Sigmoid colon (tissue), 4 donors: ENCODE measurements around the gene ZBED4.

Experiments
- POLR2AphosphoS5 ChIP-seq, 4 donors: sonication (generic); formaldehyde crosslinking; IDR thresholded peaks; one replicate each; pipeline ENCODE4 v1.6.1; 2017; ENCODE audit warnings: antibody characterized with exemption in 4 of 4
- TF ChIP-seq, protein P1 (sequence below), 4 experiments: fragments of 450-650 bp in 3 of 4; fragments of 200-600 bp in 1 of 4; IDR thresholded peaks; one replicate each; pipeline ENCODE4 v1.5.1; 2016 to 2019; ENCODE audit warnings: antibody characterized with exemption in 4 of 4, mild to moderate bottlenecking in 3 of 4, moderate library complexity in 2 of 4

DNA sequence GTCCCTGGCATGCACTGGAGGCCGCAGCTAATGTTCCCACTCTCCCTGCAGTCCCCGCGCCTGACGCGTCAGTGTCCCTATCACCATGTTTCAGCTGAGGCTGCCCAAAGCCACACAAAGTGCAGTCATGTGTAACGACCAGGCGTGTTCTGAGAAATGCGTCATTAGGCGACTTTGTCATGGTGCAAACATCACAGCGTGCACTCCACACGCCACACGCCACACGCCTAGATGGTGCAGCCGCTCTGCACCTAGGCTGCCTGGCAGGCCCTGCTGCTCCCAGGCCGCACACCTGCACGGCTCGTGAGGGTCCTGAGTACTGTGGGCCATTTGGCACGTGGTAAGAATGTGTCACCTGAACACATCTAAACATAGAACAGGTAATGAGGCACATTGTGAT, 67.2 kb downstream of the ZBED4 start:
- TF ChIP-seq, protein P1, sequence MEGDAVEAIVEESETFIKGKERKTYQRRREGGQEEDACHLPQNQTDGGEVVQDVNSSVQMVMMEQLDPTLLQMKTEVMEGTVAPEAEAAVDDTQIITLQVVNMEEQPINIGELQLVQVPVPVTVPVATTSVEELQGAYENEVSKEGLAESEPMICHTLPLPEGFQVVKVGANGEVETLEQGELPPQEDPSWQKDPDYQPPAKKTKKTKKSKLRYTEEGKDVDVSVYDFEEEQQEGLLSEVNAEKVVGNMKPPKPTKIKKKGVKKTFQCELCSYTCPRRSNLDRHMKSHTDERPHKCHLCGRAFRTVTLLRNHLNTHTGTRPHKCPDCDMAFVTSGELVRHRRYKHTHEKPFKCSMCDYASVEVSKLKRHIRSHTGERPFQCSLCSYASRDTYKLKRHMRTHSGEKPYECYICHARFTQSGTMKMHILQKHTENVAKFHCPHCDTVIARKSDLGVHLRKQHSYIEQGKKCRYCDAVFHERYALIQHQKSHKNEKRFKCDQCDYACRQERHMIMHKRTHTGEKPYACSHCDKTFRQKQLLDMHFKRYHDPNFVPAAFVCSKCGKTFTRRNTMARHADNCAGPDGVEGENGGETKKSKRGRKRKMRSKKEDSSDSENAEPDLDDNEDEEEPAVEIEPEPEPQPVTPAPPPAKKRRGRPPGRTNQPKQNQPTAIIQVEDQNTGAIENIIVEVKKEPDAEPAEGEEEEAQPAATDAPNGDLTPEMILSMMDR (IDR thresholded peaks at IDR 0.05) = no peak
- no peak for TF ChIP-seq POLR2AphosphoS5 (IDR thresholded peaks at IDR 0.05)
